ENCODE measurements around the gene MICAL2.

MICAL2 gene

GRCh38 chr11:12117611-12118010 lies 7.2 kb downstream of the MICAL2 start:
- TF ChIP-seq, protein P1, sequence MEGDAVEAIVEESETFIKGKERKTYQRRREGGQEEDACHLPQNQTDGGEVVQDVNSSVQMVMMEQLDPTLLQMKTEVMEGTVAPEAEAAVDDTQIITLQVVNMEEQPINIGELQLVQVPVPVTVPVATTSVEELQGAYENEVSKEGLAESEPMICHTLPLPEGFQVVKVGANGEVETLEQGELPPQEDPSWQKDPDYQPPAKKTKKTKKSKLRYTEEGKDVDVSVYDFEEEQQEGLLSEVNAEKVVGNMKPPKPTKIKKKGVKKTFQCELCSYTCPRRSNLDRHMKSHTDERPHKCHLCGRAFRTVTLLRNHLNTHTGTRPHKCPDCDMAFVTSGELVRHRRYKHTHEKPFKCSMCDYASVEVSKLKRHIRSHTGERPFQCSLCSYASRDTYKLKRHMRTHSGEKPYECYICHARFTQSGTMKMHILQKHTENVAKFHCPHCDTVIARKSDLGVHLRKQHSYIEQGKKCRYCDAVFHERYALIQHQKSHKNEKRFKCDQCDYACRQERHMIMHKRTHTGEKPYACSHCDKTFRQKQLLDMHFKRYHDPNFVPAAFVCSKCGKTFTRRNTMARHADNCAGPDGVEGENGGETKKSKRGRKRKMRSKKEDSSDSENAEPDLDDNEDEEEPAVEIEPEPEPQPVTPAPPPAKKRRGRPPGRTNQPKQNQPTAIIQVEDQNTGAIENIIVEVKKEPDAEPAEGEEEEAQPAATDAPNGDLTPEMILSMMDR (conservative IDR thresholded peaks at IDR 0.05; ENCODE audit: low read depth, low read length), result no peak
- DNase-seq (ENCODE audit: low read depth), result no peak
- H3K4me3 ChIP-seq (ENCODE audit: low read length), result no peak overlapping the region

GRCh38 chr11:12118949-12119348 lies 8.6 kb downstream of the MICAL2 start:
- TF ChIP-seq, protein P1 (conservative IDR thresholded peaks at IDR 0.05; ENCODE audit: low read depth, low read length), result no peak
- H3K4me3 ChIP-seq (ENCODE audit: low read length), result no peak overlapping the region
- DNase-seq (ENCODE audit: low read depth), result no peak

DNA sequence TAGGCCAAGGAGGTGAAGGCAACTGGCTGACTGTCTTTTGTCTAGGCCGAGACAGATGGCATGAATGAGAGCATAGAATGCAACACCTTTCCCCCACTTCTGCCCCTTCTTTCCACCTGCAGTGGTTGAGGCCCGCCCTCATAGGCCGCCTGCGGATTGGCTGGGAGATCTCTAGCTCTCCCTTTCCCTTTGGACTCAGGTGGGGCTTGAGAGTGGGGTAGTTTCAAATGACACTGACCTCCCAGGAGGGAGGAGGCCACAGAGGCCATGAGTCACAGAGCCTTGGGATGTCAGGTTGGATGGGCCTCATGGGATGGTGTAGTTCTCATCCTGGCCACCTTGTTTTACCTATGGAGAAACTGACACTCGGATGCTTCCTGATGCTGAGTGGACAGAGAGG lies 9.1 kb downstream of the MICAL2 start:
- TF ChIP-seq, protein P1 (conservative IDR thresholded peaks at IDR 0.05; ENCODE audit: low read depth, low read length), result no peak
- no peak overlapping the region for H3K4me3 ChIP-seq (ENCODE audit: low read length)
- DNase-seq (ENCODE audit: low read depth), result no peak

DNA sequence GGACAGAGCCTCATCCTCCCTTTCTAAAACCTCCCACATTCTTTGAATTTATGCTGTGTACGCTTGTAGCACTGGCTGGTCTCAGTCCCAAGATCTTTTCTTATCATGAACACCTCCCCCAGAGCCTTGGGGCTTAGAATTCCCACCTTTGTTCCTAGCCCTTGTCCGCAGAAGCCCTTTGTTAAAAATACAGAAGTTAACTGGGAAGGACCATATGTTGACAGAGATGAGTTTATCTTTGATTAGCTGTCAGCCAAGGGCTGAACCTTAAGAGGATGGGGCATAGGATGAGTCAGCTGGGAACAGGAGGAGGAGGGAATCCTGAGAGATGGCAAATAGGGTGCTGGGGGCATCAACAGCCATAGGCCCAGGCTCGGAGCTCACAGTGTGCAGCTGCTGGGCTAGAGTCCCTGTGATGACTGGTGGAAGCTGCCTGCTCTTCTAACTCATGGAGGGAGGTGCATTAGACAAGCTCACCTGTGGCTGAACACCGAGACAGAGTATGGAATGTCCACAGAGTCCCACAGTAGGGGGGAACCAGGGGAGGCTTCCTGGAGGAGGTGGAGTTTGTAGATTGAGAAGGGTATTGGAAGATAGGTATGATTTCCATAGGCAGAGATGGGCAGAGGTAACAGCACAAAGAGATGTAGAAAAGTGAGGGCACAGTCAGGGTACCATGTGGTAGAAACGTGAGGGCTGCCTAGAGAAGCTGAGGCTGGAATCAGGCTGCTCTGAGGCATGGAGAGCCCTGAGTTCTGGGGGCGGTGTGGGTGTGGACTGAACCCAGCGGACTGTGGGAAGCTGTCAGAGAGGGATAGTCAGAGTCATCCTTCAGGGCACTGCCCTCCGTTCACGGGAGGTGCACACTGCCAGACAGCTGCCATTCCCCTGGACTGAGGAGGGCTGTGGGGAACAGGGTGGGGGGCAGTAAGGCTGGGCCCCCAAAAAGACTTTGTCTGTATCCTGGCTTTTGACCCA lies 9.9 kb downstream of the MICAL2 start:
- TF ChIP-seq, protein P1 (conservative IDR thresholded peaks at IDR 0.05; ENCODE audit: low read depth, low read length), result no peak
- no peak for DNase-seq (ENCODE audit: low read depth)
- no peak overlapping the region for H3K4me3 ChIP-seq (ENCODE audit: low read length)

DNA sequence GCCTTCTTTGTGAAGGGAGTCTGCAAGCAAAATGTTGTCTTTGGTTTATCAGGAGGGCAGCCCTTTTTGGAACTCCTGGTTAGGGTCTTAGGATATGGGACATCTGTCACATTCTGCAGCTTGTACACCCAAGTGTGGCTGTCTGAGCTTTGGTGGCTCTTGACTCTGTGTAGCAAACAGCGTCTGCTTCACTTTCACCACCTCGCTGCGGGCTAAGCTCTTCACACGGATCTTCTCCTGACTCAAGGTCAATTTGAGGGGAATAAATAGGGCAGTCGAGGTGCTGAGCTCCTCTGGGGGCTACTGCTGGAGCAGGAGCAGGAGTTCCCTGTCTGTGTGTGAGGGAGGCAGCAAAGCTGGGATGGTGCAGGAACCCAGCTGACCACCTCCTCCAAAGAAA lies 10.6 kb downstream of the MICAL2 start:
- no peak overlapping the region for H3K4me3 ChIP-seq (ENCODE audit: low read length)
- TF ChIP-seq, protein P1 (conservative IDR thresholded peaks at IDR 0.05; ENCODE audit: low read depth, low read length), result no peak
- DNase-seq (ENCODE audit: low read depth), result no peak

DNA sequence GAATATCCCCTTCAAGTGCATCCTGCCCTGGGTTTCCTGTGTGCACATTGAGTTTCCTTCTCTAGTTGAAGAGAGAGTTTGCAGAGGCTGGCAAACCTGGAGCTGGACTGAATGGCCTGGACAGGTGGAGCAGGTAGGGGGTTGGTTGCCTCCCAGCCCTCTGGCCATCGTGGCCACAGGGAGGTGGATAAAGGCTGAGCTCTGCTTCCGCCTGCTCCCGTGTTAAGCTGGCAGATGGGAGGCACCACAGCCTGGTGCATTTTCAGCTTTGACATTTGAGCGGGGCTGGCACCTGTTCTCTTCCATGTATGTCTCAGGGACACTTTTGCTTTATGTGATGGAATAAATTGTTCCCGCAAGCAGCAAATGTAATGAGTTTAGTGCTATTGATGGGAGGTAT lies 11.1 kb downstream of the MICAL2 start:
- H3K4me3 ChIP-seq (ENCODE audit: low read length), result no peak overlapping the region
- no peak for DNase-seq (ENCODE audit: low read depth)
- TF ChIP-seq, protein P1 (conservative IDR thresholded peaks at IDR 0.05; ENCODE audit: low read depth, low read length), result no peak

DNA sequence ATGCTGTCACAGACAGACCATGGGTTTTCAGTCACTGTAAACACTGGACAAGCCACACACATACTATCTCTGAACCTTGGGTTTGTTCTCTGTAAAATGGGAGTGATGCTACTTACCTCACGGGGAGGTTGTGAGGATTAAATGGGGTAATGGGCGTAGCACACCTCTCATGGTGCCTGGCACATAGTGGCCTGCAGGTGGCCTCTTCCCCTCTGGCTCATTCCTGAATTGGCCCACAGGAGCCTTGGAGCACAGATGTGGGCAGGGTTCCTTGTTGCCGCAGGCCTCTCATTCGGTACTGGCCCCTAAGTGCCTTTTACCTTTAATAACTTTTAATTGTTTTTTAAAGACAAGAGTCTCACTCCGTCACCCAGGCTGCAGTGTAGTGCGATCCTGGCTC lies 11.7 kb downstream of the MICAL2 start:
- no peak overlapping the region for H3K4me3 ChIP-seq (ENCODE audit: low read length)
- TF ChIP-seq, protein P1 (conservative IDR thresholded peaks at IDR 0.05; ENCODE audit: low read depth, low read length), result peak; percentile 56
- no peak for DNase-seq (ENCODE audit: low read depth)

Measured in retinal pigment epithelial cell (primary cell).